ENCODE data around the gene ARFGAP1. TPM values are rescaled to one million over a fixed set of nuclear protein-coding genes. Genes with fewer than 3 reads are reported as not detected.

Gene ARFGAP1
- total RNA-seq, 3 donors from 2014 or later = 76.5 to 85.8 (median 82.4) TPM

DNA sequence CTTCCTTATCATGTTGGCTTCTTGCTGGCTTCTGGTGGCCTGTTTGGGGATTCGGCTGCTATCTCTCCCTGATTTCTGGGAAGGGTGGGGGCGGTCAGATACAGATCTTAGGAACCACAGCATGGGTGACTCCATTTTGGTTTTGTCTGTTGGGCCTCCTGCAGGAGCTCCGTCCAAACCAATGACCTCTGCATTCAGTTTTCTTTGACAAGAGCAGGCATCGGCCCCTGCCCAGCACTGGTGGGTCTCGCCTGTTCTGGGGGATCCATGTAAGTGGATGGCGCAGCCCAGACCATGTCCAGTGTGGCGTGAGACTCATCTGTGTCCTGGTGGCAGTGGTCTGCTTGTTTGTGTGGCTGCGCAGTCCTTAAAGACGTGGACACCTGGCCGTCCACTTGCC is 8.6 kb upstream of the ARFGAP1 start:
- no peak overlapping the region for H3K4me3 ChIP-seq
- DNase-seq = no peak
- TF ChIP-seq, protein P1, sequence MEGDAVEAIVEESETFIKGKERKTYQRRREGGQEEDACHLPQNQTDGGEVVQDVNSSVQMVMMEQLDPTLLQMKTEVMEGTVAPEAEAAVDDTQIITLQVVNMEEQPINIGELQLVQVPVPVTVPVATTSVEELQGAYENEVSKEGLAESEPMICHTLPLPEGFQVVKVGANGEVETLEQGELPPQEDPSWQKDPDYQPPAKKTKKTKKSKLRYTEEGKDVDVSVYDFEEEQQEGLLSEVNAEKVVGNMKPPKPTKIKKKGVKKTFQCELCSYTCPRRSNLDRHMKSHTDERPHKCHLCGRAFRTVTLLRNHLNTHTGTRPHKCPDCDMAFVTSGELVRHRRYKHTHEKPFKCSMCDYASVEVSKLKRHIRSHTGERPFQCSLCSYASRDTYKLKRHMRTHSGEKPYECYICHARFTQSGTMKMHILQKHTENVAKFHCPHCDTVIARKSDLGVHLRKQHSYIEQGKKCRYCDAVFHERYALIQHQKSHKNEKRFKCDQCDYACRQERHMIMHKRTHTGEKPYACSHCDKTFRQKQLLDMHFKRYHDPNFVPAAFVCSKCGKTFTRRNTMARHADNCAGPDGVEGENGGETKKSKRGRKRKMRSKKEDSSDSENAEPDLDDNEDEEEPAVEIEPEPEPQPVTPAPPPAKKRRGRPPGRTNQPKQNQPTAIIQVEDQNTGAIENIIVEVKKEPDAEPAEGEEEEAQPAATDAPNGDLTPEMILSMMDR (IDR thresholded peaks at IDR 0.05) = no peak
- no peaks in the 10 kb centered on the region for H3K36me3 ChIP-seq (ENCODE audit: low read depth)
- H3K4me1 ChIP-seq (ENCODE audit: low read depth) = no peaks in the 10 kb centered on the region
- intact Hi-C loops (cut with DNase I, micrococcal nuclease) = no loop called here
- ATAC-seq = no peak
- no peaks in the 10 kb centered on the region for H3K9me3 ChIP-seq

DNA sequence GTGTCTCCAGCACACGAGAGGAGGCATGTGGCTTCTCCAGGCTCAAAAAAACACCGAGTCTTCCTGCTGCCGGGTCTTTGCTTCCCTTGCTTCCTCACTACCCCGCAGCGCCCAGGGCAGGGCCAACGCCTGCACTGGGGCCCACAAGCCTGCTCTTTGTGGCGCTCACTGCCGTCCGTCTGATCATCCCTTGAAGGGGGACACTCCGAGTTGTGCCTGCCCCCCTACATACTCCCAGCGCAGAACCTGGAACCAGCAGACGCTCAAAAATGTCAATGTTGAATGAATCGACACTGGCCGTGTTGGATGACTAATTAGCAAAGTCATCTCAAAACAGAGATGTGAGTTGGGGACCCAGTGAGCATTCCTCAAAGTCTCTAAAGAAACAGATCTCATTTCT is 8.1 kb upstream of the ARFGAP1 start:
- no peaks in the 10 kb centered on the region for H3K9me3 ChIP-seq
- H3K4me3 ChIP-seq = no peak overlapping the region
- DNase-seq (no peak), ATAC-seq (no peak)
- no peaks in the 10 kb centered on the region for H3K4me1 ChIP-seq (ENCODE audit: low read depth)
- intact Hi-C loops (cut with DNase I, micrococcal nuclease) = no loop called here
- TF ChIP-seq, protein P1 (IDR thresholded peaks at IDR 0.05) = no peak
- H3K36me3 ChIP-seq (ENCODE audit: low read depth) = no peaks in the 10 kb centered on the region

DNA sequence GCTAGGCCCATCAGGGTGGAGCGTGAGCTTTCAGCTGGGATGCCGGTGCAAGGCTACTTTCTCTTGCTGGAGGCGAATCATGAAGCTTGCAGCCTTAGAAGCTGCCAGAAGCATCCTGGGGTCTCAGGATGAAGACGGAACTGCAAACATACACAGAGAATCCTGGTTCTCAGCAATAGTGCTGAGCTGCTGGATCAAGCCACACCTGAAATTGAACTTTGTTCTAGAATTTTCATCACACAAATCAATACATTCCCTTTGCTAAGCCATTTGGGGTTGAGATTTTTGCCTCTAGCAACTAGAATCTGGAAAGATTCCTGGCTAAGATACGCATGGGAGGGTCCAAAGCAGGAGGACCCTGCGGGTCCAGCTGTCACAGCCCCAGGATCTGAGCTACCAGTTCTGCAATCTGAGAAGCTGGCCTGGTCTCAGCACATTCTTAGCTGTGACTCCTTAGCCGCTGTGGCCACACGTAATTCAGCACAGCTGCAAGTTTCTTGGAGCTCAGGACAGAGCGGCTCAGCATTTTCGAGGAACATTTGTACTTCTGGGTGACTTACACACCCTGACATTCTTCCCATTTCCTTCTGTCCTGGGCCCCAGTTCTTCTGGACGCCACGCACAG is 6.6 kb upstream of the ARFGAP1 start:
- TF ChIP-seq, protein P1 (IDR thresholded peaks at IDR 0.05) = no peak
- Histone ChIP-seq H3K36me3 (ENCODE audit: low read depth) (no peaks in the 10 kb centered on the region), H3K4me1 (ENCODE audit: low read depth) (no peaks in the 10 kb centered on the region), H3K4me3 (no peak overlapping the region), H3K9me3 (no peaks in the 10 kb centered on the region)
- ATAC-seq = no peak
- intact Hi-C loops (cut with DNase I, micrococcal nuclease) = no loop called here
- no peak for DNase-seq

DNA sequence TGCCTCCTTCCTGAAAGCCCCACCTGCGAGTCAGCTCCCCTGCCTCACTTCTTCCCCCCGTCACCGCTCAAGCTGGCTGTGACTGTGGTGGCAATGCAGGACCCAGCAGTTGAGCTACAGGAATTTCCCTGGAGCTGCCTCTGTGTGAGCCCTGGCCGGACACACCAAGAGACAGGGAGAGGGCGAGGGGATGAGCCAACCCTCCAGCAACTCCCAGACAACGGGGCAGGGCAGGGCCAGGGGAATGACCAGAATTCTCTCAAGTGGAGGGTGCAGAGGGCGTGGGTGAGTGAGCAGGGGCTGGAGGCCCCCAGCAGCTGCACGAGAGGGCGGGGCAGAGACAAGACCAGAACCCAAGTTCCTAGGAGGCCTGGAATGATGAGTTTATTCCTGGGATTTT is 4.9 kb upstream of the ARFGAP1 start:
- no peaks in the 10 kb centered on the region for H3K36me3 ChIP-seq (ENCODE audit: low read depth)
- DNase-seq = no peak
- TF ChIP-seq, protein P1 (IDR thresholded peaks at IDR 0.05) = no peak
- H3K4me3 ChIP-seq = no peak overlapping the region
- no peaks in the 10 kb centered on the region for H3K4me1 ChIP-seq (ENCODE audit: low read depth)
- ATAC-seq = no peak
- intact Hi-C loops (cut with DNase I, micrococcal nuclease) = no loop called here
- H3K9me3 ChIP-seq = no peaks in the 10 kb centered on the region

DNA sequence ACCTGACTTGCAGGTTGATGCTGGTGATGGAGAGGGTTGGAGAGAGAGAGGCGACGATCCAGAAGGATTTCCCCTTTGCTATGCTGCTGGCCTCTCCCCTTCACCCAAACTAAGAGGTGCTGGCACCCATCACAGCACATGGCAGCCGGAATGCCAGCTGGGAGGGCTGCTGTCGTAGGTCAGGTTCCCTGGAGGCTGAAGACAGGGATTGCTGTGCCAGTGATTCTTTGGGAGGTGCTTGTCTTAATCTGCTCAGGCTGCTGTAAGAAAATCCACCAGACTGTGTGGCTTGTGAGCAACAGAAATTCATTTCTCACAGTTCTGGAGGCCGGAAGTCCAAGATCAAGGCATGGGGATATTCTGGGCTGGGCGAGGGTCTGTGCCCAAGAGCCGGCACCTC is 4.4 kb upstream of the ARFGAP1 start:
- no peak for ATAC-seq
- H3K4me3 ChIP-seq = no peak overlapping the region
- intact Hi-C loops (cut with DNase I, micrococcal nuclease) = no loop called here
- no peaks in the 10 kb centered on the region for H3K9me3 ChIP-seq
- no peak for DNase-seq
- H3K36me3 ChIP-seq (ENCODE audit: low read depth) = no peaks in the 10 kb centered on the region
- H3K4me1 ChIP-seq (ENCODE audit: low read depth) = peaks cover under 1% of the 10 kb centered on the region
- TF ChIP-seq, protein P1 (IDR thresholded peaks at IDR 0.05) = no peak
